ENCODE measurements around the gene ARFGEF2.

GRCh38 chr20:48937674-48938073, 16.2 kb downstream of the ARFGEF2 start:
- TF ChIP-seq CTCF (IDR thresholded peaks at IDR 0.05) (no peak), EZH2phosphoT487 (IDR thresholded peaks at IDR 0.05) (no peak)

Data from neural progenitor cell (in vitro differentiated cells).